GM19099 (cell line): ENCODE measurements around the gene RNF151.

Experiments
- POLR2A ChIP-seq: IDR thresholded peaks from 3 replicates; pipeline ENCODE4 v1.6.1; 2011; ENCODE audit warnings: low read depth; ENCODE audit not compliant: insufficient read length; ENCODE audit errors: extremely low read depth

RNF151 gene

GRCh38 chr16:2002406-2003230 lies 36.0 kb downstream of the RNF151 start:
- no peak for TF ChIP-seq POLR2A

GRCh38 chr16:2003231-2003826 lies 36.7 kb downstream of the RNF151 start:
- TF ChIP-seq POLR2A = no peak

DNA sequence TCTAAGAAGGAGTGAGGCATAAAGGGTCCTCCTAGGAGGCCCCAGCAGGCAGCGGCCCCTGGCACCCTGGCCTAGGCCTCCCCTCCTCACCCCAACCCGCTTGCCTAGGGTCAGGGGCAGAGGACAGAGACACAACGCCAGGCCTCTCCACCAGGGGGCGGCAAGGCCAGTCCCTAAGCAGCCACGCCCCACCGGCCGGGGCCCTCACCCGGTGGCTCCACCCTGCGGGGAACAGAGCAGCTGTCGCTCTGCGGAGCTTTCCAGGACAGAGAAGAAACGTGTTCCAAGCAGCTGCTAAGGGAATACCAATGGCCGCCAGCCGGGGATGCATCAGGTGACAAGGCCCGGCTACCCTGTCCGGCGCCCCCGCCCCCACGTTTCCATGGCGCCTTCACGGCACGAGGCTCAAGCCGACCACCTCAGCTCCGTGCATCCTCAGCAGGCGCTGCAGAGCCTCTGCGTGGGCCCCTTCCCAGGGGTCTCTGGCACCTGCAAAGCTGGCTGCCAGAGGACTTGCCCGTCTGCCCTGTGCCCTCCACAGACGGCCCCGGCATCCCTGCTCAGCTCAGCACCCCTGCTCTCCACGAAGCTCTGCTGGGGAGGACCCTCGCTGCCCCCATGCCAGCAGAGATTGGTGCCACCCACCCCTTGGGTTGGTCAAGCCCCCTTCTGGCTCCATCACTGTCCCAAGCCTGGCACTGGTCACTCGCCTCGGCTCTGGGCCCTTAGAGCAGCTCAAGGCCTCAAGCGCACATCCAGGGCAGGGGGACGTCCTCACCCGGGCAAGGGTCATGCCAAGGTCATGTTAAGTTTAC lies 37.4 kb downstream of the RNF151 start:
- TF ChIP-seq POLR2A = no peak

DNA sequence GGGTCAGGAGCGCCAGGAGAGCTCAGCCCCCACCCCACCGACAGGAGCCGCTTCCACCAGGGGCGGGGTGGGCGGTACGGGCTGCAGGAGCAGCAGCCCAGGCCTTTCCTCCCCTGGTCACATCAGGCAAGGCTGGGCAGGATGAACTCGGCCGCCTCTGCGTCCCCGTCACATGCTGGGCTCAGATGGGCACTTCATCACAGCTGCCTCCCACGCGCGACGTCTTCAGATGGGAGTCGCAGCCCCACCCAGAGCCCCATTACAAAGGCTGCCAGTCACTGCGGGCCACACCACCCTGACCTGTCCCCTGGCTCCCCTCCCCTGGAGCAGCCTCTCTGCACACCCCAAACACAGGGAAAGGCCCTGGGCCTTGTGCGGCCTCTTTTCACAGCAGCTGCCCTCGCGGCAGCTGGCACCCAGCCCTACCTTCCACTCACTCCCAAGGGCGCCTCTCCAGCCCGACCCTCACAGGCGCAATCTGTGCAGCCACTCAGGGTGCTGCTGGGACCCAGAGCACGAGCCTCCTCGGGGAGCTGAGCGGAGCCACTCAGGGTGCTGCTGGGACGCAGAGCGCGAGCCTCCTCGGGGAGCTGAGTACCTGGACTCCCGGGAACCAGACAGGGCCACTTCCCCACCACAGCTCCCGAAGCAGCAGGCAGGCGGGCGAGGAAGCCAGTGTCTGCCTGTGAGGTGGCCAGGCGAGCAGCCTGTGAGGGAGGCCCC lies 38.3 kb downstream of the RNF151 start:
- no peak for TF ChIP-seq POLR2A

GRCh38 chr16:2005646-2006045 lies 39.0 kb downstream of the RNF151 start:
- TF ChIP-seq POLR2A = no peak

- TF ChIP-seq POLR2A = no peak
Observed at GRCh38 chr16:2006317-2006716, 39.7 kb downstream of the RNF151 start.

GRCh38 chr16:2007081-2007836 lies 40.6 kb downstream of the RNF151 start:
- no peak for TF ChIP-seq POLR2A

DNA sequence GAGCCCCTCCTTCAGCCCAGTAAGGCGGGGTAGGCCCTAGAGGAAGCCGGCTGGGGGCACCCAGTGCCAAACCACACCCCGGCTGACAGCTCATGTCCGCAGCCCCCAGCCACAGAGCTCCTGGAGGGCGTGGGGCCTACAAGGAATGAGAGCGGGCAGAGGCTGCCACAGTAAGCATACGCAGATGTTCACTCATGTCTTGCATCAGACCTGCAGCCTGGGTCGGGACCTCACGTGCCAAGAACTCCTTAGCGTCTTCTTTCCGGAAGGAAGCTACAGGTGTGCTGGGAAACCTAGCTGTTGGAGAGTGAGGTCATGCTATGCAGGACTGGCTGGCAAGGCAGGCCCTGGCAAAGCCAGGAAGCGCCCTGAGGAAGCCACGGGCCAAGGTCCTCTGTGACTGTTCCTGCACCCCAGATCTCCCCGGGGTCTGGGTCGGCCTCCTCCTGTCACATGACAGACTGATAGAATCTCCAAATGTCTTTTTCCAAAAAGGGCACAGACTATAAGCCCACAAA lies 41.4 kb downstream of the RNF151 start:
- no peak for TF ChIP-seq POLR2A

- no peak for TF ChIP-seq POLR2A
Observed at GRCh38 chr16:2008631-2009163, 42.0 kb downstream of the RNF151 start.

DNA sequence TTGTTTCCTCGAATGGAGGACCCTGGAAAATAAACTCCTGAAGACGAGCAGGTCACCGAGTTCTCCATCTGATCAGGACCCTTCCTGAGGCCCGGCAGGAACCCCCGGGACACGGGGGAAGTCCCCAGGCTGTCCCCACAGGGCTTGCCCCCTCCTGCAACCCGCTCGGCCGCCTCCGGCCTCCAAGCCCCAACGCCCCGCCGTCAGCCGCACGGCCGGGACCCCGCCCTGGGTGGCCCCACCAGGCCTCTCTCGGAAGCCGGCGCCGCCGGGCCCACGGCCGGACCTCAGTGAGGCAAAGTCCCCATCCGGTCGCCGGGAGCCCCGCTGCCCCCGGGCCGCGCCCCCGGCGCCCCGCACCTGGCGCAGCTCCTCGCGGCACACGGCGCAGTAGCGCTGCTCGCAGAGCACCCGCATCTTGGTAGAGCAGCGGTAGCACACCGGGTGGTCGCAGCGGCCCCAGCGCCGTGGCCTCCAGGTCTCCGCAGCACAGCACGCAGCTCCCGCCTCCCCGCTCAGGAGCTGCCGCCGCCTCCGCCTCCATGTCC lies 42.6 kb downstream of the RNF151 start:
- no peak for TF ChIP-seq POLR2A

GRCh38 chr16:2009791-2010510 lies 43.3 kb downstream of the RNF151 start, which contains the start of gene ZNF598:
TSS of gene ZNF598 (minus strand) at chr16:2009821.
- TF ChIP-seq POLR2A = peak; percentile 96

- TF ChIP-seq POLR2A = no peak
Observed at GRCh38 chr16:2013527-2013926, 46.9 kb downstream of the RNF151 start.
